Measurements from ENCODE around the gene COG5.

DNA sequence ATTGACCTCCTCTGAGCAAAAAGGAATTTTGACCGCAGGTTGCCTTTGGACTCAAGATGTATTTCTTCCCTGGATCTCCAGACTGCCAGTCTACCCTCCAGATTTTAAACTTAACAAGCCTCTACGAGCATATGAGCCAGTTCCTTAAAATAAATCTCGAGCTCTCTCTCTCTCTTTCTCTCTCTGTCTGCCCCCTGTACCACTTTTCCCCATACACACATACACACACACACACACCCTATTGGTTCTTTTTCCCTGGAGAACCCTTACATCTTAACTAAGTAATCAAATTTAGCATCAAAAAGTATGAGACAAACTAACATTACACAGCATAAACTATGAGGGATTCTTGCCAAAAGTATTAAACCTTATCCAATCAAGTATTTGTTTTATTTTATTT, 27.7 kb upstream of the COG5 start:
- TF ChIP-seq, protein P1, sequence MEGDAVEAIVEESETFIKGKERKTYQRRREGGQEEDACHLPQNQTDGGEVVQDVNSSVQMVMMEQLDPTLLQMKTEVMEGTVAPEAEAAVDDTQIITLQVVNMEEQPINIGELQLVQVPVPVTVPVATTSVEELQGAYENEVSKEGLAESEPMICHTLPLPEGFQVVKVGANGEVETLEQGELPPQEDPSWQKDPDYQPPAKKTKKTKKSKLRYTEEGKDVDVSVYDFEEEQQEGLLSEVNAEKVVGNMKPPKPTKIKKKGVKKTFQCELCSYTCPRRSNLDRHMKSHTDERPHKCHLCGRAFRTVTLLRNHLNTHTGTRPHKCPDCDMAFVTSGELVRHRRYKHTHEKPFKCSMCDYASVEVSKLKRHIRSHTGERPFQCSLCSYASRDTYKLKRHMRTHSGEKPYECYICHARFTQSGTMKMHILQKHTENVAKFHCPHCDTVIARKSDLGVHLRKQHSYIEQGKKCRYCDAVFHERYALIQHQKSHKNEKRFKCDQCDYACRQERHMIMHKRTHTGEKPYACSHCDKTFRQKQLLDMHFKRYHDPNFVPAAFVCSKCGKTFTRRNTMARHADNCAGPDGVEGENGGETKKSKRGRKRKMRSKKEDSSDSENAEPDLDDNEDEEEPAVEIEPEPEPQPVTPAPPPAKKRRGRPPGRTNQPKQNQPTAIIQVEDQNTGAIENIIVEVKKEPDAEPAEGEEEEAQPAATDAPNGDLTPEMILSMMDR (IDR thresholded peaks at IDR 0.05 in 8 of 11, conservative IDR thresholded peaks at IDR 0.05 in 3 of 11) = no peak
- TF ChIP-seq POLR2AphosphoS5 (IDR thresholded peaks at IDR 0.05) (no peak), POLR2A (IDR thresholded peaks at IDR 0.05) (no peak)
